T1000 (cell line): ENCODE measurements around the gene FRYL.
"Not testable (repeated sequence)": the region's sequence is repeated elsewhere in the genome, so short reads cannot be mapped to it uniquely, and the experiment has no call there.

ENCODE experiments used
- DNase-seq: peaks from one replicate; lab custom pipeline; 2025; ENCODE audit warnings: mixed read lengths; lab: John Stamatoyannopoulos, UW

Gene FRYL

DNA sequence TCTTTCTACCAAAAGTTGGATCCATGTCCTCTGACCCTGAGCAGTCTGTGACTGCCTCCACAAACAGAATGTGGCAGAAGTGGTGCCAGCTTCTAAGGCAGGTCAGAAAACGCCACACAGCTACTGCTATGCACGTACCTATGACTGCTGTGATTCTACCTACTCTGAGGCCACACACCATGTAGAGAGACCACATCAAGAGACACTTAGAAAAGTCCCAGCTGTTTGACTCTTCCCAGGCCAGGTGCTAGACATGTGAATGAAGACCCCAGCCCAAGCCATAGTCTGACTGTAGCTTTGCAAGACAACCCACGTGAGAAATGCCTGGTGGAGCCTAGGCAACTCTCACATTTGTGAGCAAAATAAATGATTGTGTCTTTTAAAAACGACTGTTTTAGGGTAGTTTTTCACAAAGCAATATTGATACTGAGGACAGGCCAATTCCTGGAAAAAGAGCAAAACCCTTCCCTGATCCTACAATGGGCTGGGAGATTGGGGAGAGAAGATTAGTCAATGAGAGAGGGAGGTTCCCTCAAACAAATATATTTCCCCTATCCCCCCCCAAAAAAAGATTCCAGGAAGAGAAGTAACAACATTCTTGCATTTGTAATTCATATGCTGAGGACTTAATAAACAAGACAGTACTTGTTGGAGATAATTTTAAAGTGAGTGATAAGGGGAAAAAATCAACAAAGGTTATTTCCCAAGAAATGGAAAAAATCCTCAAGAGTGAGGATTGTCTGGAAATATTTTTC is 33.3 kb downstream of the FRYL start:
- no peak for DNase-seq

DNA sequence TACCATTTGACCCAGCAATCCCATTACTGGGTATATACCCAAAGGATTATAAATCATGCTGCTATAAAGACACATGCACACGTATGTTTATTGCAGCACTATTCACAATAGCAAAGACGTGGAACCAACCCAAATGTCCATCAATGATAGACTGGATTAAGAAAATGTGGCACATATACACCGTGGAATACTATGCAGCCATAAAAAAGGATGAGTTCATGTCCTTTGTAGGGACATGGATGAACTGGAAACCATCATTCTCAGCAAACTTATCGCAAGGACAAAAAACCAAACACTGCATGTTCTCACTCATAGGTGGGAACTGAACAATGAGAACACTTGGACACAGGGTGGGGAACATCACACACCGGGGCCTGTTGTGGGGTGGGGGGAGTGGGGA is 34.9 kb downstream of the FRYL start:
- DNase-seq = not testable (repeated sequence)

DNA sequence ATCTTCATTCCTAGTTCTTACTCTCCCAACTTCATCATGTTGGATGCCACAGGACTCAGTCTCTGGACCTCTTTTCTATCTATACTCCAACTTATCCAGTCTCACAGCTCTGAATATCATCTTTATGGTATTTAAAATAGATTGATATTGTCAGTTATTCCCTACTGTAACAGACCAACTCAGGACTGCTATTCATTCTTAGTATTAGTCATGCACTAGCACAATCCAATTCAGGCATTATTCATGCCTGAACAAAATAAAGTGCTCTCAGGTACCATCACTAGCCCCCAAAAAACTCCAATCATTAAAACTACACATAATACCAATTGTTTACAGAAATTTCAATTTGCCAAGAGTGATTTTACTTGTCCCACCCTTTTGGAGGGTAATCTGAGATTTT is 37.7 kb downstream of the FRYL start:
- no peak for DNase-seq

DNA sequence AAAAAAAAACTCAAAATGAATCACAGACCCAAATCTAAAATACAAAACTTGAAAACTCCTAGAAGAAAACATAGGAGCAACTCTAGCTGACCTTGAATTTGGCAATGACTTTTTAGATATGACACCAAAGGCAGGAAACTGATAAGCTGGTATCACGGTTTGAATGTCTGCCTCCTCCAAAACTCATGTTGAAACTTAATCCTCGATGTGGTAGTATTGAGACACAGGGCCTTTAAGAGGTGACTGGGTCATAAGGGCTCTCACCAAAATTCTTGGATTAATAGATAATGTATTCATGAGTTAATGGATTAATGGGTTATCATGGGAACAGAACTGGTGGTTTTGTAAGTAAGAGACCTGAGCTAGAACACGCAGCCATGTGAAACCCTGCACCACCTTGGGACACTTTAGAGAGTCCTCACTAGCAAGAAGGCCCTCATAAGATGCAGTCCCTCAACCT is 40.5 kb downstream of the FRYL start:
- no peak for DNase-seq

- no peak for DNase-seq
Observed at GRCh38 chr4:48738856-48739255, 41.2 kb downstream of the FRYL start.

- DNase-seq = not testable (repeated sequence)
Observed at GRCh38 chr4:48728906-48729496, 51.1 kb downstream of the FRYL start.

- DNase-seq = no peak
Observed at GRCh38 chr4:48727666-48728459, 52.2 kb downstream of the FRYL start.

DNA sequence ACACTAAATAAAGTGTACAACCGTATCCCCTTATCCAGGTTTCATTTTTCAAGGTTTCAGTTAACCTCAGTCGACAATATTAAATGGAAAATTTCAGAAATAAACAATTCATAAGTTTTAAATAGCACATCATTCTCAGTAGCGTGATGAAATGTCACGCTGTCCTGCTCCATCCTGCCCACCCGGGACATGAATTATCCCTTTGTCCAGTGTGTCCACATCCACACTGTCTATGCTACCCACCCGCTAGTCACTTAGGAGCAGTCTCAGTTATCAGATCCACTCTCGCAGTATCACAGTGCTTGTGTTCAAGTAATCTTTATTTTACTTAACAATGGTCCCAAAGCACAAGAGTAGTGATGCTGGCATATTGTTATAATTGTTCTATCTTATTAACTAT is 54.7 kb downstream of the FRYL start:
- no peak for DNase-seq

- no peak for DNase-seq
Observed at GRCh38 chr4:48722509-48723446, 57.3 kb downstream of the FRYL start.

DNA sequence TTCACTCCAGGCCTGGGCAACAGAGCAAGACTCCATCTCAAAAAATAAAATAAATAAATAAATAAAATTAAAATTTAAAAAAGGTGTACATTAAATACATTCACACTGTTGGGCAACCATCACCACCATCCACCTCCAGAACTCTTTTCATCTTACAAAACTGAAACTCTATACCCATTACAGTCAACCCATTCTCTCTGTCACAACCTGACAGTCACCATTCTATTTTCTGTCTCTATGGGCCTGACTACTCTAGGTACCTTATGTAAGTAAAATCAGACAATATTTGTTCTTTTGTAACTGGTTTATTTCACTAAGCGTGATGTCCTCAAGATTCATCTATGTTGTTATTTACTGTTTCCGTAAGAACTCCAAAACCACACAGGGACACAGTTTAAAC is 59.6 kb downstream of the FRYL start:
- no peak for DNase-seq

- DNase-seq = no peak
Observed at GRCh38 chr4:48718818-48719465, 61.1 kb downstream of the FRYL start.

DNA sequence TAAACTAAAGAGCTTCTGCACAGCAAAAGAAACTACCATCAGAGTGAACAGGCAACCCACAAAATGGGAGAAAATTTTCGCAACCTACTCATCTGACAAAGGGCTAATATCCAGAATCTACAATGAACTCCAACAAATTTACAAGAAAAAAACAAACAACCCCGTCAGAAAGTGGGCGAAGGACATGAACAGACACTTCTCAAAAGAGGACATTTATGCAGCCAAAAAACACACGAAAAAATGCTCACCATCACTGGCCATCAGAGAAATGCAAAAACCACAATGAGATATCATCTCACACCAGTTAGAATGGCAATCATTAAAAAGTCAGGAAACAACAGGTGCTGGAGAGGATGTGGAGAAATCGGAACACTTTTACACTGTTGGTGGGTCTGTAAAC is 63.8 kb downstream of the FRYL start:
- not testable (repeated sequence) for DNase-seq

GRCh38 chr4:48710446-48711209 is 69.5 kb downstream of the FRYL start:
- DNase-seq = no peak

- no peak for DNase-seq
Observed at GRCh38 chr4:48709901-48710300, 70.2 kb downstream of the FRYL start.

DNA sequence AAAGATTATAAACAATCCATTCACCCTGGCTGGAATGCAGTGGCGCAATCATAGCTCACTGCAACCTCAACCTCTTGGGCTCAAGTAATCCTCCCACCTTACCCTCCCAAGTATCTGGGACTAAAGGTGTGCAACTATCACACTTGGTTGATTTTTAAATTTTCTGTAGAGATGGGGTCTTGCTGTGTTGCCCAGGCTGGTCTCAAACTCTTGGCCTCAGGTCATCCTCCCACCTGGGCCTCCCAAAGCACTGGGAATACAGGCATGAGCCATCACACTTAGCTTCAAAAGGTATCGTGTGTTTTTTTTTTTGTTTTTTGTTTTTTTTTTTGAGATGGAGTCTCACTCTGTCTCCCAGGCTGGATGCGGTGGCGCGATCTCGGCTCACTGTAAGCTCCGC is 71.5 kb downstream of the FRYL start:
- DNase-seq = no peak

- no peak for DNase-seq
Observed at GRCh38 chr4:48706736-48707135, 73.3 kb downstream of the FRYL start.

GRCh38 chr4:48705609-48706008 is 74.5 kb downstream of the FRYL start:
- DNase-seq = no peak

DNA sequence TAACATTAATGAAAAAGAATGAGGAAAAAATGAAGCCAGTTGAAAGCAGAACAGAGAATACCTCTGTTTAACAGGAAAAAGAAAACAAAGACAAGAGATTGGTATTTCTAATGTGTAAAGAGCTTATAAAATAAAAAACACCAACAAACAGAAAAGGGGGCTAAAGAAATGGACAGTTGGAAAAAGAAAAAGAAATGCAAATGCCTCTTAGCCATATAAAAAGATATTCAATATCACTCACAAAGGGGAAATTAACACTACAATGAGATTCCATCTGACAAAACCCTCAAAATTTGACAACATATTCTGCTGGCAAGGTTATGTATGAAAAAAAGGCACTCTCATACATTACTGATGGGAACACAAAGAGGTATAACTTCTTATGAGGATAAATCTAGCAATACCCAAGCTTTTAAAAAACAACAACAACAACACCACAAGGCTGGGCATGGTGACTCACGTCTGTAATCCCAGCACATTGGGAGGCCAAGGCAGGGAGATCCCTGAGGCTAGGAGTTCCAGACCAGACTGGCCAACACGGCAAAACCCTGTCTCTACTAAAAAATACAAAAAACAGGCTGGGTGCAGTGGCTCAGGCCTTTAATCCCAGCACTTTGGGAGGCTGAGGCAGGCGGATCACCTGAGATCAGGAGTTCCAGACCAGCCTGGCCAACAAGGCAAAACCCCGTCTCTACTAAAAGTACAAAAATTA is 75.8 kb downstream of the FRYL start:
- no peak for DNase-seq

- DNase-seq = no peak
Observed at GRCh38 chr4:48699475-48699874, 80.6 kb downstream of the FRYL start.
